Renal pelvis (tissue), 4 donors: ENCODE results near the gene CNNM3. TPM values are rescaled to one million over a fixed set of nuclear protein-coding genes. Genes with fewer than 3 reads are reported as not detected.

ENCODE experiments used
- DNase-seq: peaks from one replicate; pipeline ENCODE4 v3.0.0-alpha.2; 2013
- polyA plus RNA-seq, 3 donors: library from polyadenylated mRNA; unstranded; fragments of 120-200 nt; gene quantifications; one replicate each; pipeline ENCODE4 v1.2.1, GENCODE V29; 2013; ENCODE audit not compliant: insufficient read length in 3 of 3

The CNNM3 gene
- polyA plus RNA-seq, 3 donors, result 33.7 to 44.2 (median 40.6) TPM

GRCh38 chr2:96815326-96816126, 542 bp upstream of the CNNM3 start:
- DNase-seq, result no peak

DNA sequence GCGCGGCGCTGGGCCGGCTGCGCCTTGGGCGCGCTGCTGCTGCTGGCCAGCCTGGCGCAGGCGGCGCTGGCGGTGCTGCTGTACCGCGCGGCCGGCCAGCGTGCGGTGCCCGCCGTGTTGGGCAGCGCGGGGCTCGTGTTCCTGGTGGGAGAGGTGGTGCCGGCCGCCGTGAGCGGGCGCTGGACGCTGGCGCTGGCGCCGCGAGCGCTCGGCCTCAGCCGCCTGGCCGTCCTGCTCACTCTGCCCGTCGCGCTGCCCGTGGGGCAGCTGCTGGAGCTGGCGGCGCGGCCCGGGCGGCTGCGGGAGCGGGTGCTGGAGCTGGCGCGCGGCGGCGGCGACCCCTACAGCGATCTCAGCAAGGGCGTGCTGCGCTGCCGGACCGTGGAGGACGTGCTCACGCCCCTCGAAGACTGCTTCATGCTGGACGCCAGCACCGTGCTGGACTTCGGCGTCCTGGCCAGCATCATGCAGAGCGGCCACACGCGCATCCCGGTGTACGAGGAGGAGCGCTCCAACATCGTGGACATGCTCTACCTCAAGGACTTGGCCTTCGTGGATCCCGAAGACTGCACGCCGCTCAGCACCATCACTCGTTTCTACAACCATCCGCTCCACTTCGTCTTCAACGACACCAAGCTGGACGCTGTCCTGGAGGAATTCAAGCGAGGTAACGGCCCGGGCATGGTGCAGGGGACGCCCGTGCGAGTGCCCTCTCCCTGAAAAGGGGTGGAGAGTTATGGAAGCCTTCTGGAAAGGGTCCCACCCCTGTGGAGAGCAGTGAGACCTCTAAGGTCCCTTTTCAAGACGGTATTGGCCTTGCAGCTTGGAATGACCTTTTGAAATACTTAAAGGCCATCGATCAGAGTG, 1.0 kb downstream of the CNNM3 start:
- DNase-seq, result no peak

DNA sequence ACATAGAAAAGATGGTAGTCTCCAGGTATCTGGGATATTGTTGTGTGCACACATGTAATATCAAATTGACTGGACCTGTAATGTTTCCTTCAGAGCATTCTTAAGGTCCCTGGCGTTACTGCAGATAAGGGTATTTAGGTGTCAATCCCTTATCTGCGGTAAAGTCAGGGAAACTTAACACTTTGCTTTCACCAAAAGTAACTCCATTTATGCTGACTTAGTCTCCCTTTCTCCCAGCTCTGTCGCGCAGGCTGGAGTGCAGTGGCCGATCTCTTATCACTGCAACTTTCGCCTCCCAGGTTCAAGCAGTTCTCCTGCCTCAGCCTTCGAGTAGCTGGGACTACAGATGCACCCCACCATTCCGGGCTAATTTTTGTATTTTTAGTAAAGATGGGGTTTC, 1.8 kb downstream of the CNNM3 start:
- DNase-seq, result no peak

- DNase-seq, result no peak
Observed at GRCh38 chr2:96819128-96819875, 3.2 kb downstream of the CNNM3 start.

- DNase-seq, result no peak
Observed at GRCh38 chr2:96819876-96820511, 3.9 kb downstream of the CNNM3 start.

- no peak for DNase-seq
Observed at GRCh38 chr2:96821113-96821675, 5.1 kb downstream of the CNNM3 start.

GRCh38 chr2:96822786-96823185, 6.7 kb downstream of the CNNM3 start:
- no peak for DNase-seq

DNA sequence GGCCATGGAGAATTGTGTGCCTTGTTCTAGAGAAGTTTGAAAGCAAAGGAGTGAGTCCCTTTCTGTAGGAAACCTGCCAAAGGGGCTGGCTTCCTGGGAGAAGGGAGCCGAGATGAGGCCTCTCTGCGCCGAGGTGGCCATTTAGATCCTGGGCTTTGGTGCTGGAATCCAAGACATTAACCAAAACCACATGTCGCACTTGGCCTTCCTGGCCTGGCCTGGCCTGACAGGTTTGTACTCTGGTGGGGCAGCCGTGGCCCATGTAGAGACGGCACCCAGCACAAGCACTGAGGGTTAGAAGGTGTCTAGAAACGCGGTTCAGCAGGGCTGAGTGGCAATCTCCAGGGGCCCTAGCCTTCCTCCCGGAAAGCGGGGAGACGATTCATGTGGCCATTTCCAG, 7.1 kb downstream of the CNNM3 start:
- no peak for DNase-seq

GRCh38 chr2:96824079-96824870, 8.2 kb downstream of the CNNM3 start:
- no peak for DNase-seq

GRCh38 chr2:96825057-96825456, 9.0 kb downstream of the CNNM3 start:
- no peak for DNase-seq

DNA sequence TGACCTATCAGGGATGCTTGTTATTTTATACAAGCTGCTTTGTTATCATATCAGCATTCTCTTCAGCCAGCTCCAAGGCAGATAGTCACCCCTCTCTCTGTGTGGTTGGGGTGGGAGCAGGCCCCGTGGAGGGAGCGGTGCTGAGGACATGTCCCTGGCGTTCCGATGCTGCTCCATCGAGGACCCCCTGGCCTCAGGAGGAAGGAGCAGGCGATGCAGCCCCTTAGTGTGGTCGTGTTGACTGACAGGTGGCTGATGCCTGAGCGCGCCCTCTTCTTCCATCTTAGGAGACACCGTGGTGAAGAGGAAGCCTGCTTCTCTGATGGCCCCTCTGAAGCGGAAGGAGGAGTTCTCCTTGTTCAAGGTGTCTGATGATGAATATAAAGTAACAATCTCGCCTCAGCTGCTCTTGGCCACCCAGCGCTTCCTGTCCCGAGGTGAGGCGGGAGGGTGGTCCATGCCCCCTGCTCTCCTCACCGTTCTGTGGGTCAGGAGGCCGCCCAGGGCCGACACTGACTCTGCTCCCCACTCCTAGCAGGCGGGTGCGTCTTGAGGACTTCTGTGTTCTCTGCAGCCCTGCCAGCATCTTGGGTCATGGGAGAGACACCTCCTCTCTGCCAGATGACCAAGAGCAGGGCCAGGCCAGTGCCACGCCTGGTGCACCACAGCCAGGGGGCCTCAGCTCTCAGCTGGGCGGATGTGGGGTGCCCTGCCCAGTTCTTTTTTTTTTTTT, 10.6 kb downstream of the CNNM3 start:
- DNase-seq, result no peak

DNA sequence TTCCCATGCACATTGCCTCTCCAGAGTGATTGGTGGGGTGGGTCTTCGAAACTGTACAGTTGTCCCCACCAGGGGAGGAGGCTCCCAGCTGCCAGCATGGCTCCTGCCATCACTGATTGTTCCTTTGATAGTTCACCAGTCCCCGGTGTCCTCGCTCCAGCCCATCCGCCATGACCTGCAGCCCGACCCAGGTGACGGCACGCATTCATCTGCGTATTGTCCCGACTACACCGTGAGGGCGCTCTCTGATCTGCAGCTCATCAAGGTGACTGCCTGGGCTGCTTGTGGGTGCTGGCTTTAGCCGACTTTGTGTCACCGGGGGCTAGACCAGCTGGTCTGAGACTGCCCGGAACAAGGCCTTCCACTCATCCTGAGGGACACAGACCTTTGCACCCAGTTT, 12.4 kb downstream of the CNNM3 start:
- DNase-seq, result no peak

DNA sequence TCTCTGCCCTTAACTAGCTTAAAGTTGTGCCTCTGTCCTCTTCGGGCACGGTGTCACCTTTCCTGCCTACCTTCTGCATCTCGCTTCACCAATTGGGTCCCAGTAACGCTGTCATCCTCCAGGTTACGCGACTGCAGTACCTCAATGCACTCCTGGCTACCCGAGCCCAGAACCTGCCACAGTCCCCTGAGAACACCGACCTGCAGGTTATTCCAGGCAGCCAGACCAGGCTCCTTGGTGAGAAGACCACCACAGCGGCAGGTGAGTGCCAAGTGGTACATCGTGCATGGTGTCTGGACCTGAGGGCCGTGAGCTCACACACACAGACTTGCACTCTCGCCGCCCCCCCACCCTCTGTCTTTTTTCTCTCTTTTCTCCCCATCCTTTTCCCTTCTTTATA, 12.8 kb downstream of the CNNM3 start:
- no peak for DNase-seq

GRCh38 chr2:96830044-96830562, 14.0 kb downstream of the CNNM3 start:
- no peak for DNase-seq

DNA sequence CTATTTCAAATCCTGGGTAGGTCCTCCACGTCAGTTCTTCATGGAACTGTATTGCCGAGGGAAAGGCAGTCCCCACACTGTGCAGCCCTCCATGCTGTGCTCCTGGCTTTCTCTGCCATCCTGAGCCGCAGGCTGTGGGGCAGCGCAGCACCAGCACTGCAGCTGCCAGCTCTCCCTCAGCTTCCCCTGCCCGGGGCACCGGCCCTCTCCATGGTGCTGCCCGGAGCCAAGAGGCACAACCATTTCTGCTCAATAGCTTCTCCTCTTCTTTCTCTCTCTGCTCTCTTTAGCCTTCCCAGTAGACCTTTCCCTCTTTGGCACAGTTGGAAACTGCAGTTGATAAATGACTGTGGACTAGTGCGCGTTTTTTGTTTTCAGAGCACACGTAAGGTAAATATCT, 15.6 kb downstream of the CNNM3 start:
- DNase-seq, result no peak

- no peak for DNase-seq
Observed at GRCh38 chr2:96832408-96832753, 16.3 kb downstream of the CNNM3 start.

DNA sequence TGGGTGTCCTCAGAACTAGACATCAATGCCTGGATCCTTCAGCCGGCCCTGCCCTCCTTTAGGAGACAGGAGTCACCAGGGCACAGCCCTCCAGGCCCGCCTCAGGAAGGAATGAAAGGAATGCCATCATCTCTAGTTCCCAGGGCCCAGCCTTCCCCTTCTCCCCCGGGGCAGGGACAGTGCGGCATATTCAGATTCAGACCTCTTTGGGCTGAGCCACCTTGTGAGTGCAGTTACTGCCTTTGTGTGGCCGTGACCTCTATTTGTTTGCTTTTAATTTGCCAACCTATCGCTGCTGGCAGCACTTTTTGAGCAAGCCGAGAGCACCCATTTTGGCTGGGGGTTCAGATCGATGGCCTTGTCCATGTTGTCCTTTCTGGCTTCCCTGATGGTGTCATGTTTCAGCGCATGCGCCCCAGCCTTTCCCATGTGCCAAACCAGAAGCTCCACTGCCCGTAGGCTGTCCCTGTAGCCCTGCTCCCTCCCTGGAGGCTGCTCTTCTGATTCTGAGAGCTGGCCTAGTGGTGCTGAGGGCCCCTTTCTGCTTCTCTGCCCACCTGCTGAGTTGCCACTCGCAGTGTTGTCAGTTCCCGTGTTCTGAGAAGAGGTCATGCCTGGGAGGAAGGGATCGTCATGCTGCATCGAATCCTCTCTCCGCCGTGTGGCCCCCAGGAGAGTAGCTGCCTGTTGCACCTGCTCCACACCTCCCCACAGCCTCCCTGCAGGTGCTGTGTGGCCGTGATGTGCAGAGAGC, 16.9 kb downstream of the CNNM3 start:
- DNase-seq, result peak; percentile 82

- no peak for DNase-seq
Observed at GRCh38 chr2:96835830-96836229, 19.8 kb downstream of the CNNM3 start.

- no peak for DNase-seq
Observed at GRCh38 chr2:96837575-96837974, 21.5 kb downstream of the CNNM3 start.
